ENCODE data around the gene SYT1. TPM values are rescaled to one million over a fixed set of nuclear protein-coding genes. Genes with fewer than 3 reads are reported as not detected.

Gene SYT1
- total RNA-seq, 1 experiment from 2014 or later: 44.9 TPM

DNA sequence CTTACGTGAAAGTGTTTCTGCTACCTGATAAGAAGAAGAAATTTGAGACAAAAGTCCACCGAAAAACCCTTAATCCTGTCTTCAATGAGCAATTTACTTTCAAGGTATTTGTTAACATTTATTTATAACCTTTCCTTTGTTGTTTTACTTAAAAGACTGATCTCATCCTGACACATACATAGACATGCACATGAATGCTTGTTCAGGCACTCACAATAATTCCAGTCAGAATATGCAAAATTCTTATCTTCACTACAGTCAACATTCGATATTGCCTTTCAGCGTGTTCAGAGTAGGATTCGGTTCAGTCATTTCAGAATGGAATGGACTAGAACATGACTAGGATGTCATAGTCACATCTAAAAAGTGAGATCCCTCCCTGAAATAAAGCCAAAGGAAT is 431.6 kb downstream of the SYT1 start:
- H3K9me2 ChIP-seq (ENCODE audit: insufficient read depth): no peaks in the 10 kb centered on the region
- H3K36me3 ChIP-seq (ENCODE audit: control insufficient read depth in 1 of 2, insufficient read depth in 2 of 2, low read length in 2 of 2): peaks cover 2 to 3% of the 10 kb centered on the region in 2 experiments; a peak in 1 of 4 replicates
- H4K20me1 ChIP-seq (ENCODE audit: insufficient read depth): no peaks in the 10 kb centered on the region
- H3K79me2 ChIP-seq (ENCODE audit: insufficient read depth, low read length): no peaks in the 10 kb centered on the region
- no peaks in the 10 kb centered on the region for H3K4me1 ChIP-seq (ENCODE audit: control insufficient read depth in 1 of 2, insufficient read depth in 2 of 2, low read length in 2 of 2)
- CTCF ChIA-PET: no interaction called here
- H3K27ac ChIP-seq (ENCODE audit: low read depth, low read length): no peak overlapping the region
- no peak for DNase-seq (ENCODE audit: low read depth, low spot score)
- H3K27me3 ChIP-seq (ENCODE audit: insufficient read depth, low read length): no peaks in the 10 kb centered on the region
- intact Hi-C loops (cut with micrococcal nuclease): no loop called here
- H3K9ac ChIP-seq (ENCODE audit: low read length): no peak overlapping the region
- TF ChIP-seq EGR1 (IDR thresholded peaks at IDR 0.05; ENCODE audit: low read depth) (no peak), YY1 (IDR thresholded peaks at IDR 0.05; ENCODE audit: extremely low read depth, insufficient replicate concordance, low read depth, low read length) (no peak), SIN3A (IDR thresholded peaks at IDR 0.05; ENCODE audit: low read depth) (no peak), JUND (IDR thresholded peaks at IDR 0.05) (no peak), SP1 (IDR thresholded peaks at IDR 0.05; ENCODE audit: low read depth) (no peak), EZH2 (IDR thresholded peaks at IDR 0.05) (no peak), ZFX (IDR thresholded peaks at IDR 0.05) (no peak)
- TF ChIP-seq, protein P1, sequence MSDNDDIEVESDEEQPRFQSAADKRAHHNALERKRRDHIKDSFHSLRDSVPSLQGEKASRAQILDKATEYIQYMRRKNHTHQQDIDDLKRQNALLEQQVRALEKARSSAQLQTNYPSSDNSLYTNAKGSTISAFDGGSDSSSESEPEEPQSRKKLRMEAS (IDR thresholded peaks at IDR 0.05): no peak
- TF ChIP-seq, protein P2, sequence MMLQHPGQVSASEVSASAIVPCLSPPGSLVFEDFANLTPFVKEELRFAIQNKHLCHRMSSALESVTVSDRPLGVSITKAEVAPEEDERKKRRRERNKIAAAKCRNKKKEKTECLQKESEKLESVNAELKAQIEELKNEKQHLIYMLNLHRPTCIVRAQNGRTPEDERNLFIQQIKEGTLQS (IDR thresholded peaks at IDR 0.05): no peak
- no peaks in the 10 kb centered on the region for H3K9me3 ChIP-seq (ENCODE audit: control insufficient read depth in 1 of 2, insufficient read depth in 1 of 2, low read depth in 1 of 2, low read length in 2 of 2)
- POLR2A ChIA-PET: no interaction called here
- RAD21 ChIA-PET (ENCODE audit: low non-redundant PET in 1 of 2, low total read pairs in 2 of 2, uncharacterized antibody in 2 of 2, unreplicated experiment in 2 of 2): no interaction called here
- no peak for ATAC-seq
- H3K4me2 ChIP-seq (ENCODE audit: low read length): no peak overlapping the region
- BruUV-seq (replicated peaks): no TSS peak
- no peak overlapping the region for H2AFZ ChIP-seq (ENCODE audit: low read depth, low read length, poor library complexity, severe bottlenecking)
- H3K4me3 ChIP-seq (replicated peaks in 1 of 2; ENCODE audit: low read depth in 1 of 2, low read length in 2 of 2): no peak overlapping the region

DNA sequence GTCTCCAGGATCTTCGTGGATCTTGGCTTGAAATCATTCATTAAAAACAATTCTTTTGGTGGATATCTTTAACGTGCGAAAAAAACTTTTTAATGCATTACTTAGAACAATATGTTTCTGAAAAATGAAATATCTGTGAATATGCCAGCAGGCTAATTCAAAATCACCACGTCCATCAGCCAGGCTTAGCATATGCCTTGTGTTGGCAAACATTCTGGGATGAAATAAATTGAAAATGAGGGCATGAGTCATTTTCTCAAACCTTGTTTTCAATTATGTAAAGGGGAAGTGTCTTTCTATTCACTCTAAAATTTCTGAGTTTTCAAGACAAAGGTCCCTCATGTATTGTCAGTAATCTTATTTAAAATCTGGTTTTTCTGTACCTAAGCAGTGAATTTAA is 432.3 kb downstream of the SYT1 start:
- RAD21 ChIA-PET (ENCODE audit: low non-redundant PET in 1 of 2, low total read pairs in 2 of 2, uncharacterized antibody in 2 of 2, unreplicated experiment in 2 of 2): no interaction called here
- no peak for ATAC-seq
- no TSS peak for BruUV-seq (replicated peaks)
- no peak for TF ChIP-seq YY1 (IDR thresholded peaks at IDR 0.05; ENCODE audit: extremely low read depth, insufficient replicate concordance, low read depth, low read length)
- no peak for TF ChIP-seq CBX3 (IDR thresholded peaks at IDR 0.05; ENCODE audit: low read depth)
- TF ChIP-seq, protein P3, sequence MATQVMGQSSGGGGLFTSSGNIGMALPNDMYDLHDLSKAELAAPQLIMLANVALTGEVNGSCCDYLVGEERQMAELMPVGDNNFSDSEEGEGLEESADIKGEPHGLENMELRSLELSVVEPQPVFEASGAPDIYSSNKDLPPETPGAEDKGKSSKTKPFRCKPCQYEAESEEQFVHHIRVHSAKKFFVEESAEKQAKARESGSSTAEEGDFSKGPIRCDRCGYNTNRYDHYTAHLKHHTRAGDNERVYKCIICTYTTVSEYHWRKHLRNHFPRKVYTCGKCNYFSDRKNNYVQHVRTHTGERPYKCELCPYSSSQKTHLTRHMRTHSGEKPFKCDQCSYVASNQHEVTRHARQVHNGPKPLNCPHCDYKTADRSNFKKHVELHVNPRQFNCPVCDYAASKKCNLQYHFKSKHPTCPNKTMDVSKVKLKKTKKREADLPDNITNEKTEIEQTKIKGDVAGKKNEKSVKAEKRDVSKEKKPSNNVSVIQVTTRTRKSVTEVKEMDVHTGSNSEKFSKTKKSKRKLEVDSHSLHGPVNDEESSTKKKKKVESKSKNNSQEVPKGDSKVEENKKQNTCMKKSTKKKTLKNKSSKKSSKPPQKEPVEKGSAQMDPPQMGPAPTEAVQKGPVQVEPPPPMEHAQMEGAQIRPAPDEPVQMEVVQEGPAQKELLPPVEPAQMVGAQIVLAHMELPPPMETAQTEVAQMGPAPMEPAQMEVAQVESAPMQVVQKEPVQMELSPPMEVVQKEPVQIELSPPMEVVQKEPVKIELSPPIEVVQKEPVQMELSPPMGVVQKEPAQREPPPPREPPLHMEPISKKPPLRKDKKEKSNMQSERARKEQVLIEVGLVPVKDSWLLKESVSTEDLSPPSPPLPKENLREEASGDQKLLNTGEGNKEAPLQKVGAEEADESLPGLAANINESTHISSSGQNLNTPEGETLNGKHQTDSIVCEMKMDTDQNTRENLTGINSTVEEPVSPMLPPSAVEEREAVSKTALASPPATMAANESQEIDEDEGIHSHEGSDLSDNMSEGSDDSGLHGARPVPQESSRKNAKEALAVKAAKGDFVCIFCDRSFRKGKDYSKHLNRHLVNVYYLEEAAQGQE (IDR thresholded peaks at IDR 0.05; ENCODE audit: low read depth): no peak
- TF ChIP-seq, protein P2 (IDR thresholded peaks at IDR 0.05): no peak
- no peak for TF ChIP-seq ELF1 (IDR thresholded peaks at IDR 0.05; ENCODE audit: borderline replicate concordance, low read depth)
- no peak for TF ChIP-seq ZNF274 (IDR thresholded peaks at IDR 0.05; ENCODE audit: low read depth, low read length)
- TF ChIP-seq SP1 (IDR thresholded peaks at IDR 0.05; ENCODE audit: low read depth): no peak
- no peak for TF ChIP-seq SIN3A (IDR thresholded peaks at IDR 0.05; ENCODE audit: low read depth)
- no peak for TF ChIP-seq SRF (IDR thresholded peaks at IDR 0.05; ENCODE audit: low read depth)
- TF ChIP-seq, protein P4, sequence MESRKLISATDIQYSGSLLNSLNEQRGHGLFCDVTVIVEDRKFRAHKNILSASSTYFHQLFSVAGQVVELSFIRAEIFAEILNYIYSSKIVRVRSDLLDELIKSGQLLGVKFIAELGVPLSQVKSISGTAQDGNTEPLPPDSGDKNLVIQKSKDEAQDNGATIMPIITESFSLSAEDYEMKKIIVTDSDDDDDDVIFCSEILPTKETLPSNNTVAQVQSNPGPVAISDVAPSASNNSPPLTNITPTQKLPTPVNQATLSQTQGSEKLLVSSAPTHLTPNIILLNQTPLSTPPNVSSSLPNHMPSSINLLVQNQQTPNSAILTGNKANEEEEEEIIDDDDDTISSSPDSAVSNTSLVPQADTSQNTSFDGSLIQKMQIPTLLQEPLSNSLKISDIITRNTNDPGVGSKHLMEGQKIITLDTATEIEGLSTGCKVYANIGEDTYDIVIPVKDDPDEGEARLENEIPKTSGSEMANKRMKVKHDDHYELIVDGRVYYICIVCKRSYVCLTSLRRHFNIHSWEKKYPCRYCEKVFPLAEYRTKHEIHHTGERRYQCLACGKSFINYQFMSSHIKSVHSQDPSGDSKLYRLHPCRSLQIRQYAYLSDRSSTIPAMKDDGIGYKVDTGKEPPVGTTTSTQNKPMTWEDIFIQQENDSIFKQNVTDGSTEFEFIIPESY (IDR thresholded peaks at IDR 0.05; ENCODE audit: extremely low read depth, insufficient replicate concordance, low read length): no peak
- TF ChIP-seq POLR2A (IDR thresholded peaks at IDR 0.05; ENCODE audit: borderline replicate concordance, extremely low read depth, insufficient read depth, insufficient read length): no peak

More for the DNA sequence above, 432.3 kb downstream of the SYT1 start:
- H3K4me1 ChIP-seq (ENCODE audit: control insufficient read depth in 1 of 2, insufficient read depth in 2 of 2, low read length in 2 of 2): no peaks in the 10 kb centered on the region
- intact Hi-C loops (cut with micrococcal nuclease): no loop called here
- H3K9me2 ChIP-seq (ENCODE audit: insufficient read depth): no peaks in the 10 kb centered on the region
- peaks cover 2 to 3% of the 10 kb centered on the region in 2 experiments; a peak in 1 of 4 replicates for H3K36me3 ChIP-seq (ENCODE audit: control insufficient read depth in 1 of 2, insufficient read depth in 2 of 2, low read length in 2 of 2)
- H3K27ac ChIP-seq (ENCODE audit: low read depth, low read length): no peak overlapping the region
- POLR2A ChIA-PET: no interaction called here
- no peak overlapping the region for H2AFZ ChIP-seq (ENCODE audit: low read depth, low read length, poor library complexity, severe bottlenecking)
- H3K4me2 ChIP-seq (ENCODE audit: low read length): no peak overlapping the region
- no peak for DNase-seq (ENCODE audit: low read depth, low spot score)
- H3K9me3 ChIP-seq (ENCODE audit: control insufficient read depth in 1 of 2, insufficient read depth in 1 of 2, low read depth in 1 of 2, low read length in 2 of 2): no peaks in the 10 kb centered on the region
- H4K20me1 ChIP-seq (ENCODE audit: insufficient read depth): no peaks in the 10 kb centered on the region
- no peaks in the 10 kb centered on the region for H3K79me2 ChIP-seq (ENCODE audit: insufficient read depth, low read length)
- no peak overlapping the region for H3K9ac ChIP-seq (ENCODE audit: low read length)
- CTCF ChIA-PET: no interaction called here
- H3K4me3 ChIP-seq (replicated peaks in 1 of 2; ENCODE audit: low read depth in 1 of 2, low read length in 2 of 2): no peak overlapping the region
- H3K27me3 ChIP-seq (ENCODE audit: insufficient read depth, low read length): no peaks in the 10 kb centered on the region

Measured in HCT116 (cell line).